Eye (tissue), 1 donor: ENCODE measurements around the gene CHAC2.
"Not testable (repeated sequence)": the region's sequence is repeated elsewhere in the genome, so short reads cannot be mapped to it uniquely, and the experiment has no call there.

ENCODE experiments used
- DNase-seq: peaks from one replicate; pipeline ENCODE4 v3.0.0-alpha.2; 2015

The CHAC2 gene

DNA sequence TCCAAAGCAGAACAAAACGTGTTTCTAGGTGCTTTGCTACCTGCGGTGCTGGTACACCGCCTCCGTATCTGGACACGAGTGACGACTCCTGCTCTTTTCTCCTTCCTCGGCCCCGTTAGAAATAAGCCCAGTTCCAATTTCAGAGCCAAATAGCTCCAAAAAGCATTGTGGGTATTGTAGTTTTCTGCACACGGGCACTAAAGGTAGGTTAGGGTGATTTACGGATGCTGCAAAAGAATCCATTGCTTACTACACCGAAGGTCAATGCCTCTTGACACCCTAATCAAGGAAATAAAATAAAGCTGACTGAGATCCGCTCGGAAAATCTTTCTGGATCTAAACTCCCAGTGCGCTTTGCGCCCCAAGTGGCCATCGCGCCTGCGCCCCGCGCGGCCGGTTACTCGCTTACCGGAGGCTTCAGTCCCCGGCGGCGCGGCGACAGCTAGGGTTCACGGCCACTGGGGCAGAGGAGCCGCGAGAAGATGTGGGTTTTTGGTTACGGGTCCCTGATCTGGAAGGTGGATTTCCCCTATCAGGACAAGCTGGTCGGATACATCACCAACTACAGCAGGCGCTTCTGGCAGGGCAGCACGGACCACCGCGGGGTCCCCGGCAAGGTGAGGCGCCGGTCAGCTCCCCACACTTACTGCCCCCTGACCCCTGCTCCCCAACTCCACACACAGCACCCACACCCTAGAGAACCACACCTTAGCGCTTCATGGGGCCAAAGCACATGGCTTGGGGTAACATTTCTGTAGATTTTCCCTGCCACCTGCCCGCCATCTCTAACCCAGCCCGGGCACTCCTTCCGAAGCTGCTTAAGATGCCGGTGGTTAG is at the start of gene CHAC2:
CHAC2 (plus strand) TSS at position 400 of the 837 bp plus-strand sequence; CDS start at position 483, 83 bp downstream.
- peak; percentile 94 for DNase-seq

DNA sequence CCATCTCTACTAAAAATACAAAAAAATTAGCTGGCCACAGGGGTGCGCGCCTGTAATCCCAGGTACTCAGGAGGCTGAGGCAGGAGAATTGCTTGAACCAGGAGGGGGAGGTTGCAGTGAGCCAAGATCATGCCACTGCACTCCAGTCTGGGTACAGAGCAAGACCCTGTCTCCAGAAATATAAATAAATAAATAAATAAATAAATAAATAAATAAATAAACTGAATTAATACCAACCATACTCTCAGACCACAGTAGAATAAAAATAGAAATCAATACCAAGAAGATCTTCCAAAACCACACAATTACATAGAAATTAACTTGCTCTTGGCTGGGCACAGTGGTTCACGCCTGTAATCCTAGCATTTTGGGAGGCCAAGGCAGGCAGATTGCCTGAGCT is 46.7 kb upstream of the CHAC2 start:
- not testable (repeated sequence) for DNase-seq

DNA sequence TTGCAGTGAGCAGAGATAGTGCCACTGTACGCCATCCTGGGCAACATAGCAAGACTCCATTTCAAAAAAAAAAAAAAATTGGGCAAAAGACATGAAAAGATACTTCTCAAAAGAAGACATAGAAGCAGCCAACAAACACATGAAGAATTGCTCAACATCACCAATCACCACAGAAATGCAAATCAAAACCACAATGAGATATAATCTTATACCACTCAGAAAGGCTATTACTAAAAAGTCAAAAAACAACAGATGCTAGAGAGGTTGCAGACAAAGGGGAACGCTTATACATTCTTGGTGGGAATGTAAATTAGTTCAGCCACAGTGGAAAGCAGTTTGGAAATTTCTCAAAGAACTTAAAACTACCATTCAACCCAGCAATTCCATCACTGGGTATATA is 43.1 kb upstream of the CHAC2 start:
- no peak for DNase-seq

DNA sequence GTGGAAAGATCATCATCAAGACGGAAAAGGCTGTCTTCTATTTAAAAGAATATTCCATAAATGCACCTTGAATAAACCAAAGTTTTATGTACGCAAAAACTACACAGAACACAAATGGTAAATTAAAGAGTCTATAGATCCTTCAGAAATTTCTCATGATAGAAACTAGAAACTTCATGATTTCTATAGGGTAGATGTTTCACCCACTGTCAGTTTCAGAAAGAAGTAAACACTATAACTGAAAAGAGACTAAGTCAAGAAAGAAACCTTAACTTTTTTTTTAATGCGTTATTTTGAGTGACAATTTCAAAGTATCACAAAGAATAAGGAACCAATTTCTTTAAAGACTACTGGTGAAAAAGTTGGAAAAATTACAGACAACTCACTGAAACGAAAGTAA is 41.9 kb upstream of the CHAC2 start:
- DNase-seq: no peak

DNA sequence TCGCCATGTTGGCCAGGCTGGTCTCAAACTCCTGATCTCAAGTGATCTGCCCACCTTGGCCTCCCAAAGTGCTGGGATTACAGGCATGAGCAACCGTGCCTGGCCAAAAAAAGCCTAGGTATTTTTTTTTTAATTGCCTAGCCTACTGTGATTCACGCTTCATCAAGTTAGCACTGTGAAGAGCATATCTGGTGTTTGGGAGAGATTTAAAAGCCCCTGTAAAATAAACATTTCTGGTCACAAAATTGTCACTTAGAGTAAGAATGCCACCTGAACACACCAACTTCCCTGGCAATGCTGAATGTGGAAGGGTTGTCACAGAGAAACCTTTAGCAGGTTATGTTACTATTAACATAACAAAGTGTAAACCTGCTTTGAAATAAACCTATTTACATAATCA is 39.7 kb upstream of the CHAC2 start:
- DNase-seq: no peak

DNA sequence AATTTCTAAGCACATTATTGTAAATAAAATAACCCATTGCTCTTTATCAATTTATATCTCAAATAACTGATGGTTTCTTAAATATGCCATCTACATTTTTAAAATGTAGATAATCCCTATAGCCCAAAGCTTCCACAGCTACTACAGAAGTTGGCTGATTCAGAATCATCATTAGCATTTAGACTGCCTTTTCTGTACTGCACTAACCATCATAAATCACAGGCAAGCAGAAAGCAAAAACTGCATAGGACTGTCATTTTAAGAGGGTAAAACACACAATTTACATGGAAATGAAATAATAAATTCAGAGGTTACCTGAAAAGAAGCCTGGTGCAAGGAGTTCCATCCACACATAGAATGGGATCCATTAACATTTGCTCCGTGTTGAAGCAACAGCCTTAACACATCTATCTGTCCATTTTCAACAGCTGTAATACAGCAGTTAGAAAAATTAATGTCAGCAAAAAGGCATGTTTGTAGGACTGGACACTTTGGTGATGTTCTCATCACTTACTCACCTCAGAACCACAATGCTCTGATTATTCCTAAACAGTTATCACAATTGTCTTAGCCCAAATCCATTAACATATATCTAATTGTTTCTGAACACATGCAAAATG is 38.4 kb upstream of the CHAC2 start:
- DNase-seq: no peak

DNA sequence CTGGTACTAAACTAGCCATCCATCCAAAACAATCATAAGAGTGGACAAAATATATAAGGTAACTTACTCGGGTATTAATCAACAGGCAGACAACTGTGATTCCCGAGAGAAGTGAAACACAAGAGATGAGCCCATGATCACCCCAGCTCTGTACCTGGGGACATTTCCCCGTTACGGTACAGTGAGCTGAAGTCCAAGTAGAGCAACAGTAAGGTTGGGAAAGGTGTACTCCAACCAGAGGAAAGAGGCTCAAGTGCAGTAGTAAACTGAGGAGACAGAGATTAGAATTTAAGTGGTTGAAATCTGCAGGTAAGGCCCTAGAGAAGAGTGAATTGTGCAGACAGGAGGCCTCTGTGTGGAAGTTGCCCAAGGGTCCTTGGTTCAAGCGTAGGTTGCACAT is 30.5 kb upstream of the CHAC2 start:
- DNase-seq: no peak

DNA sequence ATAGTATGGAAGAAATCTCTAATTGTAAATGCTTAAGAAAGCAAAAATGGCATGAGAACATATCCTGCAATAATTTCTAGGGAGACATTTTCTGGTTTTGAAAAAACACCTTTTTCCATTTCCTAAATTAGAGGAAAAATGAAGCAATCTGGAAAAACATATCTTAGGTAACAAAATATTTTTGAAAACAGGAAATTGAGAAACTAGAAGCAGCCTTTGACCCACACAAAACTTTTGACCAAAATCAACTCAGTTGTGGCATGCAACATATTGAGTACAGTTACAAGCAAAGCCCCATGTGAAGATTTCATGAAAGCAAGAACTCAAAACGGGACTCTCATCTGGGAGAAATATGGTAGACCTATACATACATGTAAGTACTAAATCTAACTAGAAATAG is 28.6 kb upstream of the CHAC2 start:
- DNase-seq: no peak

DNA sequence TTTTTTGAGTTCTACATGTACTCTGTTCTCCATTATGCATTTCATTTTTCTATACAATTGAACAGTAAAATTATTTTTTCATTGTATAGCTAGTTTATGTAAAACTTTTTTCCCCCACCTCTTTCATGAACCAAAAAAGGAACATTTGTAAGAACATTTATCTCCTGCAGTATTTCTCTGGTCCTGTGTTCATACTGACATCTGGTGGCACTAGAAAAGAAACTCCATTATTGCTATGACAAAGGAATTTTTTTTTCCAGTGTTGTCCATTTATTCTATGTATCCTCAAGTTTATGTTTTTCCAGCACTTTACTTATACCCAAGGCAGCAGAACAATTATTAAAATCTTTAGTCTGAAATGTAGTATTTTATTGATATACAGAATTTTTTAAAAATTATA is 27.4 kb upstream of the CHAC2 start:
- peak; percentile 58 for DNase-seq

DNA sequence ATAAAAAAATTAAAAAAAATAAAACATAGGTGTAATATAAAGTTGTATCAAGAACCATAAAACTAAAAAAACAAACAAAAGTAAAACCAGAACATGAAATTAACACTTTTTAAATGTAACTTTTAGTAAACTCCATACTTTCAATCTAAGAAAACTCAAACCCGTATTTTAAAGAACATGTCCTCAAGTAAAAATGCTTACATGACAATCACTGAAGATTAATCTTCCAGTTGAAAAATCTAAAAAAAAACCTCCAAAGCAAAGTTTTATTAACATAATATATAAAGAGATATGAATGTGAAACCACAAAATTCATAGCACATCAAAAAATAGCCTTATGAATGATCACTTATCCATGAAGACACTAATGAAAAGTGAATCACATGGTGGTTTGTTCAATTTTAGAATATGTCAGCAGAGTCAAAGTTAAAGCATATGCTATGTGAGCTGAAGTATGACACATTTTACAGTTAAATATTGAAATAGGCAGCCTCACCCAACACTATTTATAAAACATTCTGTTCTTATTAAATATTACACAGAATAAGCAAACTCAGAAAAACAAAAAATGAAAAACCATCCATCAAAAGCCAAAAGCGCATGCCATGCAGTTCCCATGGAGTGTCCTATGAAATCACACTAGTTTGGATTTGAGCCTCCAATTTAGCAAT is 23.1 kb upstream of the CHAC2 start:
- DNase-seq: no peak

DNA sequence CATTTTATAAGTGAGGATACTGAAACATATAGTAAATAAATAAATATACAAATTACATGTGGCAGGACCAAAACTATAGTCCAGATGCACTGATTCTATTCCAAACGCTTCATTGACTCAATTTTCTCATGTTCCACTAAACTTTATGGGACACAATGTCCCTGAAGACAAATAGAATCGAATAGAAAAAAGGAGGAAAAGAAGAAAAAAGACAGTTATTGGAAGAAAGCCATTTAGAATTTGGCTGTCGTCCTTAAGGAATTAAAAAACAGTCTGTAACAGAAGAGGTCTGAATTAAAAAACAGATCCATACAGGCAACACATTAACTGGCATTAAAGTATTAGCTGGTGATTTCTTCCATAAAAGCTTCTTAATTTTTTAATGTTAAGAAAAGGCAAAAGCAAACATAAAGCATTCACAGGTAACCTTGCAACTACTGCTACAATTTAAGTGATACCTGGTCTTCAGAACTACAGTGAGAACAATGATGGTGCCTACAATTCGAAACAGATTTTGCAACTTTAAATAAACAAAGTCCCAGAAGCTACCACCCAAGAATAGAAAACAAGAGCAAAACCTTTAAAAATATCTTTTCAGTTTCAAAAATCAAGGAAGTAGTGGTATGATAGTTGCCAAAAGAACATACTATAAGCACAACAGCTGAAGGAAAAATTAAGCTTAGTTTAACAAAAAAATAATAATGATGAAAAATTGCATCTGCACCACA is 17.4 kb upstream of the CHAC2 start:
- no peak for DNase-seq

DNA sequence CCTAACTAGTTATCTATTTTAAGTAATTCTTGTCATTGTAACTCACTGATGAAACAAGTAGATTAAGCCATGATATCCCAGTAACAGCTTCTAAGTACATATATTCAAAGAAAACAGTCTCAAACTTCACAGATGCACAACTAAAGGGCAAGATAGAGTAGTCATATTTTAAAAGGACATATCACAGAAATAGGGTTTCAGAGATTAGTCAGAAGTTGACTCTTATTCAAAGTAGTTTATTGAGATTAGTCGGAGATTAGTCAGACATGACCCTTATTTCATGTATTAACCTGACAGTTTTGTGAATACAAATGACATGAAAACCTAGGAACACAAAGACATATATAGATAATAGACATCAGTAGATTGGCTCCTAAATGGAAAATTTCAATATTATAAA is 15.9 kb upstream of the CHAC2 start:
- DNase-seq: no peak

DNA sequence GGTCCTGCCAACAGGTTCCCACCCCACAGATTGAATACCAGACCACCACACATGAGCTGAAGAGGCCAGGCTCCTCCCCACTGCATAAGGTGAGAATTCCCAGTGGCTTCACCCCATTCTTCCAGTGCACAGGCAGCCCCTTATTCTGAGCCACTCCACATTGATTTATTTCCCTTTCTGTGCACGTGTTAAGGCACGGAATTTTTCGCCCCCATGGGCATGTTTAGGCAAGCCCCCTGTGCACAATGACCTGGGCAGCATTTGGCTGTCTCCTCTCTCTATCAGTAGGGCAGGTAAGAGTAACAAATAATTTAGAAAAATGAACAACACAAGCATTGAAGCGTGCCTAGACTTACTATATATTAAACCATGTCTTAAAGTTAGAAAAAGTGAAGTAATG is 15.2 kb upstream of the CHAC2 start:
- DNase-seq: no peak

DNA sequence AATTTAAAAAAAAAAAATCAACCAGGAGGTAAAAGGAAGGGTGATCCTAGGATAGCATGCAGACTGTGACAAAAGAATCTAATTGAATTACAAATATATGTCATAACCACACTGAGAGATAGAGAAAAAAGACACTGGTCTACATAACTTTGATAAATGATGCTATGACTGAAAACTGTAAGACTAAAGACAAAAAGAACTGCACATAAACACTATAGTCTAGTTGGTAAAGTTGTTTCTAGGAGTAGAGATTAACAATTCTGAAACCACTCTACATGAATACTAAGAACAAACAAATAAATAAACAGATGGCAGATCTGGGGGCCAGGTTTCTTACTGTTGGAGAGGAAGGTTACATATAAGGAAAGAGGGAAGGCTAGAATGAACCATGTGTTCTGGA is 14.6 kb upstream of the CHAC2 start:
- DNase-seq: no peak

DNA sequence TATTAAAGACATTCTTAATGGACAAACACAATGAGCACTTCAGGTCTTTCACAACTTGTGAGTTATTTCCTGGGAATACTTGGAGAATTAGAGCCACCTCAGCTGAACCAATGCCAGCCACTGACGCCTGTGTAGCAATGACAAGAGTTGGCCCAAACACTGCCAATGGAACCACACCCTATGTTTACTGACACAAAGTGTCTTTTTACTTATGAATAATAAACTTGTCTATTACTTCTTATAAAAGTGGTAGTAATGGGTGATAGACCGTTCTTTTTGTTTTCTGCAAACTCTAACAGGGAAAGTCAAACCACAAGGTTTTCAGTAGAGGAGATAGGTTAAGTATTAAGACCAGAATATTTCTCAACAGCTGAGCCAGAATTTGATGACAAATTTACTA is 12.5 kb upstream of the CHAC2 start:
- DNase-seq: no peak

DNA sequence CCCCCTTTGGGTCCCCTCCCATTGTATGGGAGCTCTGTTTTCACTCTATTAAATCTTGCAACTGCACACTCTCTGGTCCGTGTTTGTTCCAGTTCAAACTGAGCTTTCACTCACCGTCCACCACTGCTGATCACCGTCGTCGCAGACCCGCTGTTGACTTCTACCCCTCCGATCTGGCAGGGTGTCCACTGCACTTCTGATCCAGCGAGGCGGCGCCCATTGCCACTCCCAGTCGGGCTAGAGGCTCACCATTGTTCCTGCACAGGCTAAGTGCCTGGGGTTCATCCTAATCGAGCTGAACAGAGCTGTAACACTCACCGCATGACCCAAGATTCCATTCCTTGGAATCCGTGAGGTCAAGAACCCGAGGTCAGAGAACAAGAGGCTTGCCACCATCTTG is 11.0 kb upstream of the CHAC2 start:
- no peak for DNase-seq

DNA sequence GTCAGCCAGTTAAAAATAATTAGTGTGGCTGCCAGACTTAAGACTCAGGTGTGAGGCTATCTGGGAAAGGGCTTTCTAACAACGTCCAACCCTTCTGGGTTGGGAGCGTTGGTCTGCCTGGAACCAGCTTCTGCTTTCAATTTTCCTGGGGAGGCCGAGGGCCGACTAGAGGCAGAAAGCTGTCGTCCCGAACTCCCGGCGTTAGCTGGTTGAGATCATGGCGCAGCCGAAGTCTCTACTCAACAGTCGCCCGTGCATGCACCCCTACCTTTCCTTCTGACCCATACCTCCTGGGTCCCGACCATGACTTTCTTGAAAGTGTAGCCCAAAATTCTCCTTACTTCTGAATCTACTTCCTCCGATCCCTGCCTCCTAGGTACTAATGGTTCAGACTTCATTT is 10.4 kb upstream of the CHAC2 start:
- DNase-seq: not testable (repeated sequence)

DNA sequence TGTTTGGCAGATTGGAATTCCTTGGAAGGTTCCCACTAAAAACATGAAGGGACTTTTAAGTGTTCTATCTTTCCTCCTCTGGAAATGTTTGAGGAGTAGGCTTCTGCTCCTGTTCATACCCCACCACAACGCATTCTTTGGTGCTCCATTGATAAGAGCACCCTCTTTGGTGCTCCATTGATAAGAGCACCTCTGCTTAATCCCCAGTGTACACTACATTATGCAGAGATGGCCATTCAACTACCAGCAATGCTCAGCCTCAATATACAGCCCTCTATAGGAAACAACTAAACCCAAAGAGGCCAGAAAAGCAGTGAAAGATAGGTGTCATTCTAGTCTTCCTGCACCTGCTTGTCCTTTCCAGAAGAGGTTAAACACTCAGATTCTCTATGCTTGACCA is 1.8 kb upstream of the CHAC2 start:
- no peak for DNase-seq

DNA sequence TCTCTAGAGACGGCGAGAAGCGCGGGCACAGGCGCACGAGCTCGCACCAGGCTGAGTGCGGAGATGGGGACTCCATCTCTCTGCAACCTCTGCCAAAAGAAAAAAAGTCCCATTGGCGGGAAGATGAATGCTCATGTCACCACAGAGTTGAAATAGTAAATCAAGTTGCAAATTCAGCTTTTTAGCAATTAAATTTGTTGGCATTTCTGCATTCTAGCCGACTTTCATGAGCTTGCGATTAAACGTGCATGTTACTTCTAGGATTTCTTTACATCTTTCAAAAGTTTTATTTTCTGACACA is 588 bp downstream of the CHAC2 start:
- DNase-seq: no peak

DNA sequence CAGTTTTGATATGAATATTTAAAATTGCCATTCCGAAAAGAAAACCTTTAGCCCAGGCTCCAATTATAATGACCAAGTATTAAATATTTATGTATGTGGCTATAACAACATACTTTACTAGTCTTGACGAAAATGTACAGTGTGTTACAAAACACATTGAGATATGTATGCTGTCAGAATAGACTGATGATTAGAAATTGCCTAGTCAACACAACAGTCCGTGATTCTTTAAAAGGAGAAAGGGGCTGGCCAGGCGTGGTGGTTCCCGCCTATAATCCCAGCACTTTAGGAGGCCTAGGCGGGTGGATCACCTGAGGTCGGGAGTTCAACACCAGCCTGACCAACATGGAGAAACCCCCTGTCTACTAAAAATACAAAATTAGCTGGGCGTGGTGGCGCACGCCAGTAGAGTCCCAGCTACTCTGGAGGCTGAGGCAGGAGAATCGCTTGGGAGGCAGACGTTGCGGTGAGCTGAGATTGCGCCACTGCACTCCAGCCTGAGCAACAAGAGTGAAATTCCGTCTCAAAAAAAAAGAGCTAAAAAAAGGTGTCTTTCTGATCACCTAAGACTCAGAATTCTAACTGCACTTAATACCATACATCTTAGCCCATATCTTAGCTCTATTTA is 1.8 kb downstream of the CHAC2 start:
- DNase-seq: no peak

DNA sequence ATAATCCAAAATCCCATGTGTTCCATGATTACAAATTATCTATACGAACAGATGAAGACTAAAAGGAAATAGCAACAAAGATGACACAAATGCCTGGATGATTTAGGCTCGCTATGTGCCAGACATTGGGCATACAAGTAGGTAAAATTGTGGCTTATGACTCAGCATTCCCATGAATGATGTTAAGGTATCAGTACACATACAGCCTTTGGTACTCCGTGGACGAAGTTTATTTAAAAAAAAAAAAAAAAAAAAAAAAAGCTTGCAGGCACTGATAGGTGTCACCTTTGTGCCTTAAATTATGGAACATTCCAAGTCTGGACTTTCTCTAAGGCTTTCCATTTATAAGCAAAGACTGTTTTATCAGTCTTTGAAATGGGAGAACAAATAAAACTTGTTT is 2.7 kb downstream of the CHAC2 start:
- no peak for DNase-seq

DNA sequence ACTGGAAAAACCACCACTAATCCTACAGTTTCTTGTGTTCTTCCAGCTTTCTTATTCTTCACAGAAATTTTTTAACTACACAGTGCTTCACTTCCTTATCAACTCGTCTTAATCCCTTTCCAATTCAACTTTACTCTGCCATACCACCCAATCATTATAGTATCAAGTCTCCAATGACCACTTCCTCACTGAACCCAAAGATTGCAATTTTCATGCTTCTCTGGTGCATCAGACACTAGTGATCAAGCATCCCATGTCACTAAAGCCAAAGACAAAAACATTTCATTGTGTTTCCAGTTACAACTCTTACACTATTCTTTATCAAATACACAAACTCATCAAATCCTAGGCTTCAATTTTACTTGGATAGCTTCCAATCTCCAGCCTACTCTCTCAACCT is 9.5 kb downstream of the CHAC2 start:
- no peak for DNase-seq

DNA sequence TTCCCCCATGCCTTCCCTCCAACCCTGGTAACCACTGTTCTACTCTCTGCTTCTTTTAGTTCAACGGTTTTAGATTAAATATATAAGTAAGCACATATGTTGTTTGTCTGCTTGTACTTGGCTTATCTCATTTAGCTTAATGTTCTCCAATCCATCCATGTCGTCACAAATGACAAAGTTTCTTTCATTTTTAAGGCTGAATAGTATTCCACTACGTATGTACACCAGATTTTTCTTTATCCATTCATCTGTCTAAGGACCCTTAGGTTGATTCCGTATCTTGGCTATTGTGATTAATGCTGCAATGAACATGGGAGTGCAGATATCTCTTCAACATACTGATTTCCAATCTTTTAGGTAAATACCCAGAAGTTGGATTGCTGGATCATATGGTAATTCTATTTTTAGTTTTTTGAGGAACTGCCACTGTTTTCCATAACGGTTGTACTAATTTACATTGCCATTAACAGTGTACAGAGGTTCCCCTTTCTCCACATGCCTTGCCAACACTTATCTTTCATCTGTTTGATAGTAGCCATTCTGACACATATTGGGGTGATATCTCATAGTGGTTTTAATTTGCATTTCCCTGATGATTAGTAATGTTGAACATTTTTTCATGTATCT is 11.0 kb downstream of the CHAC2 start:
- no peak for DNase-seq
